Muscle layer of duodenum (tissue), 2 donors: ENCODE data around the gene ETS2.

Experiments
- H3K27ac ChIP-seq: one replicate; pipeline ENCODE4 v1.7.0; 2013; ENCODE audit warnings: mild to moderate bottlenecking, low read length
- H3K27me3 ChIP-seq: one replicate; pipeline ENCODE4 v1.7.0; 2013; ENCODE audit warnings: low read depth, mild to moderate bottlenecking, control low read depth, low read length
- H3K36me3 ChIP-seq, 2 donors: one replicate each; pipeline ENCODE4 v1.7.0; 2013; ENCODE audit warnings: low read length in 2 of 2, control low read depth in 1 of 2, mild to moderate bottlenecking in 1 of 2; ENCODE audit not compliant: insufficient read depth in 2 of 2, control insufficient read depth in 1 of 2
- H3K4me1 ChIP-seq, 2 donors: one replicate each; pipeline ENCODE4 v1.7.0; 2013; ENCODE audit warnings: low read length in 2 of 2, mild to moderate bottlenecking in 2 of 2, control low read depth in 1 of 2, moderate library complexity in 1 of 2; ENCODE audit not compliant: insufficient read depth in 2 of 2, control insufficient read depth in 1 of 2
- H3K4me3 ChIP-seq, 2 donors: one replicate each; pipeline ENCODE4 v1.7.0; 2013; ENCODE audit warnings: low read length in 2 of 2, low read depth in 1 of 2, mild to moderate bottlenecking in 1 of 2
- H3K9me3 ChIP-seq, 2 donors: one replicate each; pipeline ENCODE4 v1.7.0; 2013; ENCODE audit warnings: low read length in 2 of 2, control low read depth in 1 of 2, mild to moderate bottlenecking in 1 of 2; ENCODE audit not compliant: control insufficient read depth in 1 of 2
- donor health status: healthy.

The ETS2 gene

GRCh38 chr21:38813143-38813542 is 7.4 kb downstream of the ETS2 start:
- Histone ChIP-seq H3K36me3 (peaks cover 51 to 84% of the 10 kb centered on the region in 2 donors), H3K9me3 (no peaks in the 10 kb centered on the region), H3K4me3 (no peak overlapping the region), H3K27me3 (no peaks in the 10 kb centered on the region), H3K4me1 (peaks cover 15 to 16% of the 10 kb centered on the region in 2 donors), H3K27ac (peak overlapping the region; percentile 53)

- Histone ChIP-seq H3K27me3 (no peaks in the 10 kb centered on the region), H3K9me3 (no peaks in the 10 kb centered on the region), H3K36me3 (peaks cover 55 to 84% of the 10 kb centered on the region in 2 donors), H3K4me1 (peaks cover 15 to 16% of the 10 kb centered on the region in 2 donors), H3K4me3 (no peak overlapping the region), H3K27ac (peak overlapping the region; percentile 53)
Measured at GRCh38 chr21:38813547-38813946, 7.8 kb downstream of the ETS2 start.

- Histone ChIP-seq H3K36me3 (peaks cover 63 to 90% of the 10 kb centered on the region in 2 donors), H3K4me3 (no peak overlapping the region), H3K27ac (peak overlapping the region; percentile 25), H3K4me1 (peaks cover 11 to 15% of the 10 kb centered on the region in 2 donors), H3K9me3 (no peaks in the 10 kb centered on the region), H3K27me3 (no peaks in the 10 kb centered on the region)
Measured at GRCh38 chr21:38814126-38815059, 8.7 kb downstream of the ETS2 start.

- Histone ChIP-seq H3K9me3 (no peaks in the 10 kb centered on the region), H3K4me3 (no peak overlapping the region), H3K4me1 (peaks cover 4 to 15% of the 10 kb centered on the region in 2 donors), H3K27ac (peak overlapping the region; percentile 25), H3K27me3 (no peaks in the 10 kb centered on the region), H3K36me3 (peaks cover 70 to 91% of the 10 kb centered on the region in 2 donors)
Measured at GRCh38 chr21:38815060-38815405, 9.3 kb downstream of the ETS2 start.

GRCh38 chr21:38816400-38816977 is 10.8 kb downstream of the ETS2 start:
- Histone ChIP-seq H3K9me3 (no peaks in the 10 kb centered on the region), H3K27me3 (no peaks in the 10 kb centered on the region), H3K36me3 (peaks cover 84 to 91% of the 10 kb centered on the region in 2 donors), H3K4me1 (peaks cover 8 to 15% of the 10 kb centered on the region in 2 donors), H3K4me3 (no peak overlapping the region), H3K27ac (peak overlapping the region; percentile 64)

GRCh38 chr21:38817371-38818324 is 11.9 kb downstream of the ETS2 start:
- Histone ChIP-seq H3K4me3 (no peak overlapping the region), H3K9me3 (no peaks in the 10 kb centered on the region), H3K27me3 (no peaks in the 10 kb centered on the region), H3K4me1 (peaks cover 15 to 18% of the 10 kb centered on the region in 2 donors), H3K27ac (peak overlapping the region; percentile 64), H3K36me3 (peaks cover 93 to 96% of the 10 kb centered on the region in 2 donors)

GRCh38 chr21:38818325-38818723 is 12.6 kb downstream of the ETS2 start:
- H3K4me1 ChIP-seq = peaks cover 9 to 23% of the 10 kb centered on the region in 2 donors
- H3K27me3 ChIP-seq = no peaks in the 10 kb centered on the region
- peaks cover 91 to 93% of the 10 kb centered on the region in 2 donors for H3K36me3 ChIP-seq
- H3K9me3 ChIP-seq = no peaks in the 10 kb centered on the region
- H3K27ac ChIP-seq = peak overlapping the region; percentile 28
- H3K4me3 ChIP-seq = no peak overlapping the region

GRCh38 chr21:38819051-38819718 is 13.5 kb downstream of the ETS2 start:
- peaks cover 85 to 91% of the 10 kb centered on the region in 2 donors for H3K36me3 ChIP-seq
- no peaks in the 10 kb centered on the region for H3K27me3 ChIP-seq
- H3K4me3 ChIP-seq = no peak overlapping the region
- H3K9me3 ChIP-seq = no peaks in the 10 kb centered on the region
- peak overlapping the region; percentile 70 for H3K27ac ChIP-seq
- H3K4me1 ChIP-seq = peaks cover 13 to 27% of the 10 kb centered on the region in 2 donors

- Histone ChIP-seq H3K36me3 (peaks cover 80 to 90% of the 10 kb centered on the region in 2 donors), H3K4me3 (no peak overlapping the region), H3K9me3 (no peaks in the 10 kb centered on the region), H3K27ac (peak overlapping the region; percentile 70), H3K4me1 (peaks cover 10 to 27% of the 10 kb centered on the region in 2 donors), H3K27me3 (no peaks in the 10 kb centered on the region)
Measured at GRCh38 chr21:38819719-38820159, 14.0 kb downstream of the ETS2 start.

GRCh38 chr21:38820471-38821239 is 14.9 kb downstream of the ETS2 start:
- Histone ChIP-seq H3K4me3 (no peak overlapping the region), H3K36me3 (peaks cover 71 to 83% of the 10 kb centered on the region in 2 donors), H3K4me1 (peaks cover 5 to 27% of the 10 kb centered on the region in 2 donors), H3K27me3 (no peaks in the 10 kb centered on the region), H3K9me3 (no peaks in the 10 kb centered on the region), H3K27ac (peak overlapping the region; percentile 70)
